ENCODE data around the gene POLR3GL.

POLR3GL gene

GRCh38 chr1:145946477-145946986 lies 18.0 kb upstream of the POLR3GL start:
- in situ Hi-C loops (cut with MboI; ENCODE audit: low pct_unique_long_range_greater_than_20kb, low sequenced_read_pairs) = no loop called here
- no peak for DNase-seq

- no peak for DNase-seq
- in situ Hi-C loops (cut with MboI; ENCODE audit: low pct_unique_long_range_greater_than_20kb, low sequenced_read_pairs) = no loop called here
Measured at GRCh38 chr1:145947551-145947950, 16.9 kb upstream of the POLR3GL start.

- in situ Hi-C loops (cut with MboI; ENCODE audit: low pct_unique_long_range_greater_than_20kb, low sequenced_read_pairs) = no loop called here
- no peak for DNase-seq
Measured at GRCh38 chr1:145949219-145949618, 15.3 kb upstream of the POLR3GL start.

GRCh38 chr1:145951526-145951925 lies 13.0 kb upstream of the POLR3GL start:
- no peak for DNase-seq
- in situ Hi-C loops (cut with MboI; ENCODE audit: low pct_unique_long_range_greater_than_20kb, low sequenced_read_pairs) = no loop called here

GRCh38 chr1:145952903-145953302 lies 11.6 kb upstream of the POLR3GL start:
- DNase-seq = no peak
- in situ Hi-C loops (cut with MboI; ENCODE audit: low pct_unique_long_range_greater_than_20kb, low sequenced_read_pairs) = no loop called here

GRCh38 chr1:145953861-145954260 lies 10.6 kb upstream of the POLR3GL start:
- no peak for DNase-seq
- in situ Hi-C loops (cut with MboI; ENCODE audit: low pct_unique_long_range_greater_than_20kb, low sequenced_read_pairs) = no loop called here

- DNase-seq = no peak
- in situ Hi-C loops (cut with MboI; ENCODE audit: low pct_unique_long_range_greater_than_20kb, low sequenced_read_pairs) = no loop called here
Measured at GRCh38 chr1:145955436-145955835, 9.1 kb upstream of the POLR3GL start.

GRCh38 chr1:145956361-145956760 lies 8.1 kb upstream of the POLR3GL start:
- DNase-seq = no peak
- in situ Hi-C loops (cut with MboI; ENCODE audit: low pct_unique_long_range_greater_than_20kb, low sequenced_read_pairs) = no loop called here

GRCh38 chr1:145956781-145957442 lies 7.6 kb upstream of the POLR3GL start:
- in situ Hi-C loops (cut with MboI; ENCODE audit: low pct_unique_long_range_greater_than_20kb, low sequenced_read_pairs) = no loop called here
- DNase-seq = no peak

GRCh38 chr1:145957443-145958319 lies 6.8 kb upstream of the POLR3GL start, which contains the start of gene LIX1L:
TSS of gene LIX1L (minus strand) at chr1:145958017. CDS start at chr1:145957927, 90 bp downstream.
- peak; percentile 97 for DNase-seq
- in situ Hi-C loops (cut with MboI; ENCODE audit: low pct_unique_long_range_greater_than_20kb, low sequenced_read_pairs) = no loop called here

- in situ Hi-C loops (cut with MboI; ENCODE audit: low pct_unique_long_range_greater_than_20kb, low sequenced_read_pairs) = no loop called here
- no peak for DNase-seq
Measured at GRCh38 chr1:145958734-145959133, 5.8 kb upstream of the POLR3GL start.

GRCh38 chr1:145959333-145959732 lies 5.2 kb upstream of the POLR3GL start:
- in situ Hi-C loops (cut with MboI; ENCODE audit: low pct_unique_long_range_greater_than_20kb, low sequenced_read_pairs) = no loop called here
- peak; percentile 29 for DNase-seq

- DNase-seq = no peak
- in situ Hi-C loops (cut with MboI; ENCODE audit: low pct_unique_long_range_greater_than_20kb, low sequenced_read_pairs) = no loop called here
Measured at GRCh38 chr1:145959957-145960467, 4.5 kb upstream of the POLR3GL start.

- in situ Hi-C loops (cut with MboI; ENCODE audit: low pct_unique_long_range_greater_than_20kb, low sequenced_read_pairs) = no loop called here
- DNase-seq = peak; percentile 77
Measured at GRCh38 chr1:145960468-145961108, 3.9 kb upstream of the POLR3GL start.

- in situ Hi-C loops (cut with MboI; ENCODE audit: low pct_unique_long_range_greater_than_20kb, low sequenced_read_pairs) = no loop called here
- no peak for DNase-seq
Measured at GRCh38 chr1:145961109-145961424, 3.4 kb upstream of the POLR3GL start.

- no peak for DNase-seq
- in situ Hi-C loops (cut with MboI; ENCODE audit: low pct_unique_long_range_greater_than_20kb, low sequenced_read_pairs) = no loop called here
Measured at GRCh38 chr1:145961425-145962156, 2.9 kb upstream of the POLR3GL start.

GRCh38 chr1:145962157-145963102 lies 2.1 kb upstream of the POLR3GL start:
- DNase-seq = no peak
- in situ Hi-C loops (cut with MboI; ENCODE audit: low pct_unique_long_range_greater_than_20kb, low sequenced_read_pairs) = no loop called here

Measured in KBM-7 (cell line).